HG03108 (cell line): ENCODE measurements around the gene ITFG1.
A peak's percentile ranks its signal among the peaks of the same experiment; 100 is the strongest.
"Not testable (repeated sequence)": the region's sequence is repeated elsewhere in the genome, so short reads cannot be mapped to it uniquely, and the experiment has no call there.

ENCODE experiments used
- ATAC-seq: cut with Tn5 transposase; IDR thresholded peaks from one replicate; pipeline ENCODE4 v1.9.1; 2021; ENCODE audit warnings: moderate library complexity; ENCODE audit not compliant: unreplicated experiment

Gene ITFG1

DNA sequence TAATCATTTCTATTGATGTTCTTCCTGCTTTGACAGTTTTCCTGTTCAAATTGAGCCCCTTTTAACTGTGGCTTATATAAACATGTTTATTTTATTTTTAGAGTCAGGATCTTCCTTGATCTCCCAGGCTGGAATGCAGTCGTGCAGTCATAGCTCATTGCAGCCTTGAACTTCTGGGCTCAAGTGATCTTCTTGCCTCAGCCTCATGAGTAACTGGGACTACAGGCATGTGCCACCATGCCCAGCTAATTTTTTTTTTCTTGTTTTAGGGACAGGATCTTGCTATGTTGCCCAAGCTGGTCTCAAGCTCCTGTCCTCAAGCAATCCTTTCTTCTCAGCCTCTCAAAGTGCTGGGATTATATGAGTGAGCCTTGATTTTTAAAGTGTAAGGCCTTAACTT lies 14.9 kb upstream of the ITFG1 start:
- ATAC-seq: no peak

- no peak for ATAC-seq
These were observed 12.9 kb upstream of the ITFG1 start for GRCh38 chr16:47473792-47474191.

DNA sequence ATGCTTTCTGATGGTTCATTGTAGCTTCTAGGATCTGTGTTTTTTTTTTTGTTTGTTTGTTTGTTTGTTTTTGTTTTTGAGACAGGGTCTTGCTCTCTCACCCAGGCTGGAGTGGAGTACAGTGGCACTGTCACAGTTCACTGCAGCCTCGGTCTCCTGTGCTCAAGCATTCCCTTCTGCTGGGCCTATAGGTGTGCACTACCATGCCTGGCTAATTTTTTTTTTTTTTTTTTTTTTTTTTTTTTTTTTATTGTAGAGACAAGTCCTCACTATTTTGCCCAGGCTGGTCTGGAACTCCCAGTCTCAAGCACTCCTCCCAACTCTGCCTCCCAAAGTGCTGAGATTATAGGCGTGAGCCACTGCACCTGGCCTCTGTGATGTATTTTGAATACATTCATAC lies 12.1 kb upstream of the ITFG1 start:
- not testable (repeated sequence) for ATAC-seq

GRCh38 chr16:47470810-47471209 lies 9.9 kb upstream of the ITFG1 start:
- ATAC-seq: no peak

DNA sequence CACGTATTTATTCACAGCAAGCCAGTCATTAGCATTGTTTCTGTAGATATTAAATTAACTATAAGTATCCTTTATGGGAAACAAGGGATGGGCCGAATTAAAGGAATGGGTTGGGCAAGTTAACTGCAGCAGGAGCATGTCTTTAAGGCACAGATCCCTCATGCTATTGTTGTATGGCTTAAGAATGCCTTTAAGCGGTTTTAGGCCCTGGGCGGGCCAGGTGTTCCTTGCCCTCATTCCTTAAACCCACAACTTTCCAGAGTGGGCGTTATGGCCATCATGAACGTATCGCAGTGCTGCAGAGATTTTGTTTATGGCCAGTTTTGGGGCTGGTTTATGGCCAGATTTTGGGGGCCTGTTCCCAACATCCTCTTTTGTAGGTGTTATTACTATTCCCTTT lies 9.3 kb upstream of the ITFG1 start:
- no peak for ATAC-seq

- no peak for ATAC-seq
These were observed 8.4 kb upstream of the ITFG1 start for GRCh38 chr16:47469227-47469626.

- ATAC-seq: not testable (repeated sequence)
These were observed 7.3 kb upstream of the ITFG1 start for GRCh38 chr16:47468070-47468689.

DNA sequence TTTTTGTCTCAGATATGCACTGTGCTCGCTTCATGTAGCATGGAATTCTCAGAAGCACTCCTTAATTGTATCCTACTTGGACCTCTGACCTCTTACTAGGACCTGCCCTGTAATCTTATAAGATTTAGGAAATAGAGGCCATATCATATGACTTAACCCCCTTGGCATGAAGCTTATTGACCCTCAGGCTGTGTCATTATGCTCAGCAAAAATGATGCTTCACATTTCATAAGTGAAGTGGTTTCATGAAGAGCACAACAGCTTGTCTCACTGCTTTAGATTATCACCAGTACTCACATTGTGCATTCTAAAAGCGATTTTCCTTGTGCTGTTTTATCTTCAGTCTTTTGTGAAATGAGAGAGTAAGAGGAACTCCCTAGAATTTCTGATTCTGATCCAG lies 6.6 kb upstream of the ITFG1 start:
- no peak for ATAC-seq

- no peak for ATAC-seq
These were observed 5.2 kb upstream of the ITFG1 start for GRCh38 chr16:47465919-47466630.

GRCh38 chr16:47463771-47464624 lies 3.1 kb upstream of the ITFG1 start:
- no peak for ATAC-seq

DNA sequence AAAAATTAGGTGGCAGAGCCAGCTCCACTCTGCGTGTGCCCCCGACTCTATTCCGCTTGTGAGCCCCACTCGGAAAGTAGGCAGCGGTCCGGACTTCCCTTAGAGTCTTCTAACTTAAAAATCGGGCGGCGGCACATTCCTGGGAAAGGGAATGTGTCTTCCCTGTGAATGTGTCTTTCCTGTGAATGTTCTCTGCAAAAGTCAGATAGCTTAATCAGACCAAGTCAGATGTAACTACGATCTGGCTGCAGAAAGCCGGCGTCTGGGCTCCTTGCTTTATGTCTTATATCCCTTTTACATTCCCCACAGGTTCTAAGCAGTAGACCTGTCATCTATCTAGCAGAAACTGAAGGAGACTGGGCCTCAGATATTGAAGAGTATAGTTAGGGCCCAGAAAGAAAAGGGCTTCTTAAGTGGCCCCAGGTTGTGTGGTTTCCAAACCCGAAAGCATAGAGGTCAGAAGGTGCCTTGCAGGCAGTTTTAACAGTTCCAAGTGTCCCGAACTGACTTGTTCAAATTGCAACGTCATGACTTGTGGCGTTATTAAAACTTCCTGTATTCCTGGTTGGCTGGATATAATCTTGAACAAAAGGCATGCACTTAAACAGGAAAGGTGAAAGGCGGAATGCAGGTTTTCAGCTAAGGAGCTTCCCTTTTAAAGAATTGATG lies 869 bp upstream of the ITFG1 start:
- peak; percentile 27 for ATAC-seq

DNA sequence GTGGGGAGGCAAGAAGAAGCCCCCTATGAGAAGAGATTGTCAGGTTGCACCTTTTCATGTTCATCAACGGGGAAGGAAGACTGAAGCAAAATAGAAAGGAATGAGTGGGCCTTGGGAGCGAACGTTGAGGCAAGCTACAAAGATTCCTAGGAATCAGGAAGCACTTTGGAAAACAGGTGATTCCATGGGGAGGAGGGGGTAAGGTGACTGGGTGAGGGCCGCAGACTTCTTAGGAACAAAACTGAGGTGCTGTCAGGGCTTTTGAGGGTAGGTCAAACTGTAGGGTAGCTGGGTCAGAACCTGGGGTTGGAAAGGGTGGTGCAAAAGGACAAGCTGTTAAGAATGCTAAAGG lies 528 bp downstream of the ITFG1 start:
- ATAC-seq: no peak

GRCh38 chr16:47459603-47460002 lies 1.3 kb downstream of the ITFG1 start:
- ATAC-seq: no peak

DNA sequence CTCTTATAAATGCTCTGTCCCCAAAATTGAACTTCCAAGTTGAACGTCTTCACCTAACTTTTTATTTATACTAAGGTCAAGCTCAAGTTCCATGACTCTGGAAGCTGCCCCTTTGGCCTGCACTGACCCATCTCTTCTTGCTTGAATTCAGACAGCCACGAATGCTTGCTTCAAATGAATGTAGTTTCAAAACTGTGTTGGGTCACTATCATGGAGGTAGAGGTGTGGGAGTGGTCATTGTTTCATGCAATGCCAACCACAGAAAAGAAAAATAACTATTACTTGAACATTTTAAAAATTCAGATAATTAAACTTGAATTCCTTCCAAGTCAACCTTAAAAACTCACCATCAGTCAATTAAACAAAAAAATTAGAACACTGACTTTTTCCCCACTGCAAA lies 2.5 kb downstream of the ITFG1 start:
- no peak for ATAC-seq

DNA sequence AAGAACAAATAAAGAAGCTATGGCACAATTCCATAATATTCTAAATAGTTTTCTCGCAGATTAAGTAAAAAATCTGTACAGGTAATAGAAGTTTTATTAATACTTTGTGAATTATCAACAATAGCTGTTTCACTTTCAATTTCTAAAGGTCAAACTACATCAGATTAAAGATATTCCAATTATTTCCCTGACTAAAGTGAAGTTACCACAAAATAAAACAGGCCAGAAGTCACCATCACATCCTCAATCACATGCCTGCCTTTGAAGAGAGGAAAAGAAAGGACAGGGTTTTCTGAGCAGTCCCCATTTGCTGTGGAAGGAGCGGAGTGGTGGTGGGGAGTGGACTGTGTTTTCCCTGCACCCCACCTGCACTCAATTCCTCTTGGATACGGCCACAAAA lies 11.1 kb downstream of the ITFG1 start:
- no peak for ATAC-seq

GRCh38 chr16:47448830-47449575 lies 11.9 kb downstream of the ITFG1 start:
- no peak for ATAC-seq

- ATAC-seq: no peak
These were observed 14.4 kb downstream of the ITFG1 start for GRCh38 chr16:47446431-47446830.

- not testable (repeated sequence) for ATAC-seq
These were observed 18.0 kb downstream of the ITFG1 start for GRCh38 chr16:47442884-47443283.

GRCh38 chr16:47440066-47440465 lies 20.8 kb downstream of the ITFG1 start:
- not testable (repeated sequence) for ATAC-seq

- not testable (repeated sequence) for ATAC-seq
These were observed 26.6 kb downstream of the ITFG1 start for GRCh38 chr16:47434274-47434673.

- ATAC-seq: no peak
These were observed 28.9 kb downstream of the ITFG1 start for GRCh38 chr16:47431960-47432359.
